ENCODE data around the gene CHRNB4.
"Not testable (repeated sequence)": the region's sequence is repeated elsewhere in the genome, so short reads cannot be mapped to it uniquely, and the experiment has no call there.

CHRNB4 gene

DNA sequence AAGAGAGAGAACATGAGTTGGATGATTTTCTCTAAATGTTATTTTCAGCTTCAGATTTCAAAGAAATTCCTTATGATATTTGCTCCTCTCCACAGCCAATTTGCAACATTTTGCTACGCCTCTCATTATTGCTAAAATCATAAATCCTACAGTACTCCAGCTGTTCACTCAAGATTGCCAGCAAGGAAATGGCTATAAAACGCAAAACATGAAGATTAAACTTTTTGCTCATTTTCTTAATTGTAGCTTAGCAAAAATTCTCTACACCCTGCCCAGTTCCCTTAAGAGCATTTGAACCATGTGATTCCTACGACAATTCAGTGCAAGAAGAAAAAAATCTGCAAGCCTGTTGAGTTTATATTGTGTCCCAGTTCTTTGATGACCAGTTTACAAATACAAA, 27.0 kb downstream of the CHRNB4 start:
- no peak overlapping the region for H3K27ac ChIP-seq
- no peaks in the 10 kb centered on the region for H3K36me3 ChIP-seq (ENCODE audit: insufficient read depth, low read length)
- no peak overlapping the region for H3K4me3 ChIP-seq
- no peaks in the 10 kb centered on the region for H3K9me3 ChIP-seq (ENCODE audit: low read depth, low read length)
- no peak for DNase-seq (ENCODE audit: low read depth, low spot score)
- no peak overlapping the region for H3K9ac ChIP-seq (ENCODE audit: insufficient read length)
- TF ChIP-seq FOXP2 (optimal IDR thresholded peaks at IDR 0.05; ENCODE audit: control extremely low read depth, extremely low read length, insufficient read depth) (no peak), POLR2AphosphoS5 (IDR thresholded peaks at IDR 0.05; ENCODE audit: borderline replicate concordance, low read depth, low read length) (no peak), EZH2 (IDR thresholded peaks at IDR 0.05) (no peak)

GRCh38 chr15:78609551-78609950, 31.5 kb downstream of the CHRNB4 start:
- not testable (repeated sequence) for H3K9me3 ChIP-seq (ENCODE audit: low read depth, low read length); H3K9ac ChIP-seq (ENCODE audit: insufficient read length); H3K27ac ChIP-seq; H3K4me3 ChIP-seq; H3K36me3 ChIP-seq (ENCODE audit: insufficient read depth, low read length); DNase-seq (ENCODE audit: low read depth, low spot score)

DNA sequence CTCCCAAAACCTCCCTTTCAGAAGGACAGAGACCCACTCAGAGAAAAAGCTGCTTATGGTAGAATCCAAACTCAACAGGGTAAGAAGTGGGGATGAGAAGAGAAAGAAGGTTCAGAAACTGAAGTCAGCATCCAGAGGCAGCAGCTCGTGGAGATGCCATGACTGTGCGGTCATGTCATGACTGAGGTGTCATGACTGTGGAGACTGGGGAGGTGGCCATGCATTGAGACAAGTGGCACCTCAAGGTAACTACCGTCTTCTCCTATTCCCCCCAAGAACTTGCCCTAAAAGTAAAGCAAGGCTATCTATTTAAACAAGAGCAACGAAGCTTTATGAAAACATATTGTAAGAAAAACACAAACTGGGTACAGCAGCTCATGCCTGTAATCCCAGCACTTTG, 35.3 kb downstream of the CHRNB4 start:
- Histone ChIP-seq H3K9ac (ENCODE audit: insufficient read length) (no peak overlapping the region), H3K9me3 (ENCODE audit: low read depth, low read length) (no peaks in the 10 kb centered on the region), H3K36me3 (ENCODE audit: insufficient read depth, low read length) (no peaks in the 10 kb centered on the region), H3K27ac (no peak overlapping the region), H3K4me3 (no peak overlapping the region)
- DNase-seq (ENCODE audit: low read depth, low spot score), result no peak
- TF ChIP-seq POLR2AphosphoS5 (IDR thresholded peaks at IDR 0.05; ENCODE audit: borderline replicate concordance, low read depth, low read length), result no peak
- no peak for TF ChIP-seq EZH2 (IDR thresholded peaks at IDR 0.05)
- no peak for TF ChIP-seq FOXP2 (optimal IDR thresholded peaks at IDR 0.05; ENCODE audit: control extremely low read depth, extremely low read length, insufficient read depth)

DNA sequence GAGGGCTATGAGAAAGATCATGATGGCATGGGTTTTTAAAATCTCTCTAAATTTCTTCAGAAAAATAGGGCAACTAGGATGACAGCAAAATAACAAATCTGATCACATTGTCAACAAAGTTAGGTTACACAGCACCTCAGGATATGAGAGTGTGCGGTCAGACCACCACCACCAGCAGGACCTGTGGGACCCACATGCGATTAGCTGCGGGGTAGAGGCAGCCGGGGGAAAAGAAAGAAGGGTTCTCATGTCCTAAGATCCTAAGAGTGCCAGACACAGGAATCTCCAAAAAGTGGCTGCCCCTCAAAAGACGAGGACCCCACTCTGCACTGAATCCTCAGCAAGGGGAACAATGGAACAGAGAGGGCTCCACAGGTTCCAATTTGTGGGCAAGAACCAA, 35.8 kb downstream of the CHRNB4 start:
- Histone ChIP-seq H3K4me3 (no peak overlapping the region), H3K9me3 (ENCODE audit: low read depth, low read length) (no peaks in the 10 kb centered on the region), H3K9ac (ENCODE audit: insufficient read length) (no peak overlapping the region), H3K27ac (no peak overlapping the region), H3K36me3 (ENCODE audit: insufficient read depth, low read length) (no peaks in the 10 kb centered on the region)
- TF ChIP-seq FOXP2 (optimal IDR thresholded peaks at IDR 0.05; ENCODE audit: control extremely low read depth, extremely low read length, insufficient read depth) (no peak), POLR2AphosphoS5 (IDR thresholded peaks at IDR 0.05; ENCODE audit: borderline replicate concordance, low read depth, low read length) (no peak), EZH2 (IDR thresholded peaks at IDR 0.05) (no peak)
- DNase-seq (ENCODE audit: low read depth, low spot score), result no peak

- no peak overlapping the region for H3K9ac ChIP-seq (ENCODE audit: insufficient read length)
- no peaks in the 10 kb centered on the region for H3K9me3 ChIP-seq (ENCODE audit: low read depth, low read length)
- H3K36me3 ChIP-seq (ENCODE audit: insufficient read depth, low read length), result no peaks in the 10 kb centered on the region
- TF ChIP-seq POLR2AphosphoS5 (IDR thresholded peaks at IDR 0.05; ENCODE audit: borderline replicate concordance, low read depth, low read length) (no peak), FOXP2 (optimal IDR thresholded peaks at IDR 0.05; ENCODE audit: control extremely low read depth, extremely low read length, insufficient read depth) (no peak), EZH2 (IDR thresholded peaks at IDR 0.05) (no peak)
- H3K4me3 ChIP-seq, result no peak overlapping the region
- H3K27ac ChIP-seq, result no peak overlapping the region
- no peak for DNase-seq (ENCODE audit: low read depth, low spot score)
Observed at GRCh38 chr15:78604420-78604819, 36.6 kb downstream of the CHRNB4 start.

DNA sequence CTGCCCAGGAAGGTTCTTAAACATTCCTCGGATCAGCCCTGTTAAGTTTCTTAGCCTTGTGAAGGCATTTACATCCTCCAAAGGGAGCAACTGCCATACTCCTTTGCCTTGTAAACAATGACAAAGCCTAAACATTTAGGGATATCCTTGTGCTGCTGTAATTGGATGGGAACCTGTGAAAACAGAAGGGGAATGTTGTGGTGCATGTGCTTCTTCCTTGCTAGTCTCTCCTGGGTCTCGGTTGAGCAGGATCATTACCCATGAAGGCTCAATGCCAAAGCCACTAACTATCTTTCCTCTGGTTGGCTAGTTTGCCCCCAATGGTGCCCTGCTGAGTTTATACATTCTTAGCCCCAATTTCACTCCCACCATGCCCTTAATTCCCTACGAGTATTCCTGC, 37.5 kb downstream of the CHRNB4 start:
- TF ChIP-seq FOXP2 (optimal IDR thresholded peaks at IDR 0.05; ENCODE audit: control extremely low read depth, extremely low read length, insufficient read depth) (no peak), POLR2AphosphoS5 (IDR thresholded peaks at IDR 0.05; ENCODE audit: borderline replicate concordance, low read depth, low read length) (no peak), EZH2 (IDR thresholded peaks at IDR 0.05) (no peak)
- H3K4me3 ChIP-seq, result no peak overlapping the region
- no peaks in the 10 kb centered on the region for H3K36me3 ChIP-seq (ENCODE audit: insufficient read depth, low read length)
- no peak overlapping the region for H3K27ac ChIP-seq
- H3K9me3 ChIP-seq (ENCODE audit: low read depth, low read length), result no peaks in the 10 kb centered on the region
- no peak for DNase-seq (ENCODE audit: low read depth, low spot score)
- no peak overlapping the region for H3K9ac ChIP-seq (ENCODE audit: insufficient read length)

DNA sequence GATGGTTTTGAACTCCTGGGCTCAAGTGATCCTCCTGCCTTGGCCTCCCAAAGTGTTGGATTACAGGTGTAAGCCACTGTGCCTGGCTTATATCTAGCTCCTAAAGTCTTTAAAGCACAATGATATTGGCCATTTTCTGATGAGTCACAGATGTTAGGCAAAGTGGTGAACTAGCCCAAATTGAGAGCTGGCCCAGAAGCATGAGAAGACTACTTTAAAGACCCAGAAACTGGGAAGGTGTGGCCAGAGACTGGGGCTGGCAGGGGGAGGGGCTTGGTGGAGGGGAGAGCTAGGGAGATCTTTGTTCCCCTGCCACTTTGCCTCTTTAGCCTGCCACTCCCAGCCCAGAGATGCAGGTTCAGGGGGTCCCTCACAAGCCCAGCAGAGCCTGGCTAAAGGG, 41.8 kb downstream of the CHRNB4 start:
- TF ChIP-seq POLR2AphosphoS5 (IDR thresholded peaks at IDR 0.05; ENCODE audit: borderline replicate concordance, low read depth, low read length) (no peak), FOXP2 (optimal IDR thresholded peaks at IDR 0.05; ENCODE audit: control extremely low read depth, extremely low read length, insufficient read depth) (no peak), EZH2 (IDR thresholded peaks at IDR 0.05) (no peak)
- Histone ChIP-seq H3K27ac (no peak overlapping the region), H3K9ac (ENCODE audit: insufficient read length) (no peak overlapping the region), H3K4me3 (no peak overlapping the region), H3K36me3 (ENCODE audit: insufficient read depth, low read length) (no peaks in the 10 kb centered on the region), H3K9me3 (ENCODE audit: low read depth, low read length) (no peaks in the 10 kb centered on the region)
- no peak for DNase-seq (ENCODE audit: low read depth, low spot score)

DNA sequence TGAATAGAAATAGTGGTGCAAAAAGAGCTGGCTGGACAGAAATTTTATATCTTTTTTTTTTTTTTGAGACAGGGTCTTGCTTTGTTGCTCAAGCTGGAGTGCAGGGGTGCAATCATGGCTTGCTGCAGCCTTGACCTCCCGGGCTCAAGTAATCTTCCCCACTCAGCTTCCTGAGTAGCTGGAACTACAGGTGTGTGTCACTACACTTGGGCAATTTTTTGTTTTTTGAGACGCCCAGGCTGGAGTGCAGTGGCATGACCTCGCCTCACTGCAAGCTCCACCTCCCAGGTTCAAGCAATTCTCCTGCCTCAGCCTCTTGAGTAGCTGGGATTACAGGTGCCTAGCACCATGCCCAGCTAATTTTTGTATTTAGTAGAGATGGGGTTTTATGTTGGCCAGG, 42.7 kb downstream of the CHRNB4 start:
- Histone ChIP-seq H3K36me3 (ENCODE audit: insufficient read depth, low read length) (no peaks in the 10 kb centered on the region), H3K27ac (no peak overlapping the region), H3K9me3 (ENCODE audit: low read depth, low read length) (no peaks in the 10 kb centered on the region), H3K4me3 (no peak overlapping the region), H3K9ac (ENCODE audit: insufficient read length) (no peak overlapping the region)
- no peak for DNase-seq (ENCODE audit: low read depth, low spot score)
- no peak for TF ChIP-seq POLR2AphosphoS5 (IDR thresholded peaks at IDR 0.05; ENCODE audit: borderline replicate concordance, low read depth, low read length)
- no peak for TF ChIP-seq EZH2 (IDR thresholded peaks at IDR 0.05)
- TF ChIP-seq FOXP2 (optimal IDR thresholded peaks at IDR 0.05; ENCODE audit: control extremely low read depth, extremely low read length, insufficient read depth), result no peak

- no peak for TF ChIP-seq POLR2AphosphoS5 (IDR thresholded peaks at IDR 0.05; ENCODE audit: borderline replicate concordance, low read depth, low read length)
- H3K9ac ChIP-seq (ENCODE audit: insufficient read length), result no peak overlapping the region
- H3K36me3 ChIP-seq (ENCODE audit: insufficient read depth, low read length), result peaks cover 4% of the 10 kb centered on the region; the same call in 1 of the 2 replicates
- no peak for DNase-seq (ENCODE audit: low read depth, low spot score)
- no peak overlapping the region for H3K27ac ChIP-seq
- H3K9me3 ChIP-seq (ENCODE audit: low read depth, low read length), result no peaks in the 10 kb centered on the region
- no peak overlapping the region for H3K4me3 ChIP-seq
Observed at GRCh38 chr15:78597583-78597982, 43.4 kb downstream of the CHRNB4 start.

Measured in SK-N-MC (cell line).